Upper lobe of left lung (tissue), 6 donors: ENCODE measurements around the gene RACK1. TPM values are rescaled to one million over a fixed set of nuclear protein-coding genes. Genes with fewer than 3 reads are reported as not detected.

Source experiments
- ATAC-seq, 2 donors: fragments of 200-7000 bp; cut with Tn5 transposase; one replicate each; pipeline ENCODE4 v1.9.1; 2022; ENCODE audit warnings: mild to moderate bottlenecking in 2 of 2, moderate library complexity in 2 of 2; ENCODE audit not compliant: low FRiP score in 2 of 2
- DNase-seq, 2 donors: peaks; one replicate each; pipeline ENCODE4 v3.0.0-alpha.2; 2019 to 2020
- H3K27ac ChIP-seq, 4 donors: fragments of 200-600 bp; sonication (generic); one replicate each; pipeline ENCODE4 v1.5.1; 2016 to 2019
- H3K27me3 ChIP-seq, 4 donors: fragments of 200-600 bp; sonication (generic); one replicate each; pipeline ENCODE4 v1.5.1; 2017 to 2019
- H3K36me3 ChIP-seq, 4 donors: fragments of 200-600 bp; sonication (generic); one replicate each; pipeline ENCODE4 v1.5.1; 2016 to 2019
- H3K4me1 ChIP-seq, 4 donors: fragments of 200-600 bp; sonication (generic); one replicate each; pipeline ENCODE4 v1.5.1; 2018 to 2019
- H3K4me3 ChIP-seq, 4 donors: fragments of 200-600 bp; sonication (generic); one replicate each; pipeline ENCODE4 v1.5.1; 2017 to 2019; ENCODE audit warnings: mild to moderate bottlenecking in 2 of 4, moderate library complexity in 1 of 4
- H3K9me3 ChIP-seq, 4 donors: fragments of 200-600 bp; sonication (generic); one replicate each; pipeline ENCODE4 v1.5.1; 2018 to 2019
- CTCF ChIP-seq, 6 experiments: fragments of 450-650 bp in 4 of 6; fragments of 200-600 bp in 2 of 6; sonication (generic) in 2 of 6; IDR thresholded peaks; one replicate each; pipeline ENCODE4 v1.5.1; 2016 to 2019; ENCODE audit warnings: antibody characterized with exemption in 6 of 6
- EP300 ChIP-seq, 4 donors: sonication (generic); formaldehyde crosslinking; IDR thresholded peaks; one replicate each; pipeline ENCODE4 v1.5.1; 2017; ENCODE audit warnings: antibody characterized with exemption in 4 of 4, control low read depth in 2 of 4
- POLR2A ChIP-seq, 4 donors: fragments of 450-650 bp; IDR thresholded peaks; one replicate each; pipeline ENCODE4 v1.5.1; 2016 to 2017; ENCODE audit warnings: antibody characterized with exemption in 4 of 4, mild to moderate bottlenecking in 2 of 4
- POLR2AphosphoS5 ChIP-seq, 2 donors: sonication (generic); formaldehyde crosslinking; IDR thresholded peaks; one replicate each; pipeline ENCODE4 v1.5.1; 2017; ENCODE audit warnings: antibody characterized with exemption in 2 of 2
- WGBS, 2 donors: methylation state at CpG; one replicate each; pipeline ENCODE4 v1.1.5; 2017 to 2018; 5-methylcytosine and 5-hydroxymethylcytosine counted together
- total RNA-seq, 6 donors: library from RNA; depleted of rRNA in 4 of 6; stranded (reverse); fragments of >200 nt in 4 of 6; gene quantifications; one replicate each; pipeline versions ENCODE4 v1.1.0 to v1.2.1, GENCODE V29; 2016 to 2021
- donor health status: DM: no; HTN: no; CAD: no; lungs with moderate emphysema.
- donor health status: DM: no; HTN: yes; CAD: no; lungs with severe emphysema.

Gene RACK1
- total RNA-seq, 6 donors from 2014 or later = 801 to 1,863 (median 1,196) TPM

- Histone ChIP-seq H3K36me3 (peaks cover 4 to 59% (median 37%) of the 10 kb centered on the region in 4 donors), H3K9me3 (no peaks in the 10 kb centered on the region), H3K4me3 (no peak overlapping the region), H3K27ac (no peak overlapping the region), H3K4me1 (peaks cover 0 to 6% (median under 1%) of the 10 kb centered on the region in 4 donors), H3K27me3 (no peaks in the 10 kb centered on the region)
- DNase-seq = no peak
- no peak for ATAC-seq
- WGBS, 2 donors = 84 to 88% methylated on average over 6 of the region's 6 CpGs
- TF ChIP-seq POLR2AphosphoS5 (IDR thresholded peaks at IDR 0.05) (no peak), CTCF (IDR thresholded peaks at IDR 0.05) (no peak), POLR2A (IDR thresholded peaks at IDR 0.05) (no peak), EP300 (IDR thresholded peaks at IDR 0.05) (no peak)
Measured at GRCh38 chr5:181230551-181230950, 13.2 kb downstream of the RACK1 start.

GRCh38 chr5:181229996-181230395 is 13.7 kb downstream of the RACK1 start:
- Histone ChIP-seq H3K4me3 (no peak overlapping the region), H3K27ac (no peak overlapping the region), H3K36me3 (peaks cover 4 to 54% (median 31%) of the 10 kb centered on the region in 4 donors), H3K4me1 (peaks cover 2 to 12% (median 4%) of the 10 kb centered on the region in 4 donors), H3K27me3 (no peaks in the 10 kb centered on the region), H3K9me3 (no peaks in the 10 kb centered on the region)
- TF ChIP-seq CTCF (IDR thresholded peaks at IDR 0.05) (no peak), POLR2A (IDR thresholded peaks at IDR 0.05) (no peak), POLR2AphosphoS5 (IDR thresholded peaks at IDR 0.05) (no peak), EP300 (IDR thresholded peaks at IDR 0.05) (no peak)
- WGBS, 2 donors = 96% methylated on average over 13 of the region's 13 CpGs
- ATAC-seq (no peak), DNase-seq (peak in 1 of 2 donors; percentile 77)

- H3K4me1 ChIP-seq = peaks cover 16 to 36% (median 17%) of the 10 kb centered on the region in 4 donors
- TF ChIP-seq CTCF (IDR thresholded peaks at IDR 0.05) = no peak
- no peak for TF ChIP-seq POLR2AphosphoS5 (IDR thresholded peaks at IDR 0.05)
- no peak for TF ChIP-seq EP300 (IDR thresholded peaks at IDR 0.05)
- TF ChIP-seq POLR2A (IDR thresholded peaks at IDR 0.05) = no peak
- no peaks in the 10 kb centered on the region for H3K27me3 ChIP-seq
- peak in 1 of 2 donors; percentile 55 for DNase-seq
- no peaks in the 10 kb centered on the region for H3K9me3 ChIP-seq
- H3K36me3 ChIP-seq = peaks cover 0 to 8% (median 0%) of the 10 kb centered on the region in 4 donors
- WGBS, 2 donors = 74 to 75% methylated on average over 22 of the region's 22 CpGs
- peak overlapping the region; percentile 70 to 84 (median 80) for H3K4me3 ChIP-seq
- no peak for ATAC-seq
- H3K27ac ChIP-seq = peak overlapping the region; percentile 95 to 98 (median 96)
Measured at GRCh38 chr5:181224390-181225229, 19.1 kb downstream of the RACK1 start.

GRCh38 chr5:181223729-181224389 is 19.8 kb downstream of the RACK1 start:
- no peaks in the 10 kb centered on the region for H3K27me3 ChIP-seq
- H3K4me3 ChIP-seq = peak overlapping the region; percentile 70 to 84 (median 80)
- peaks cover 16 to 38% (median 17%) of the 10 kb centered on the region in 4 donors for H3K4me1 ChIP-seq
- no peak for TF ChIP-seq POLR2A (IDR thresholded peaks at IDR 0.05)
- TF ChIP-seq POLR2AphosphoS5 (IDR thresholded peaks at IDR 0.05) = no peak
- TF ChIP-seq EP300 (IDR thresholded peaks at IDR 0.05) = no peak
- no peak for TF ChIP-seq CTCF (IDR thresholded peaks at IDR 0.05)
- WGBS, 2 donors = 1 to 2% methylated on average over 21 to 28 of the region's 31 CpGs
- ATAC-seq = peak; percentile 9 to 13
- DNase-seq = peak; percentile 57 to 76
- peaks cover 0 to 8% (median 0%) of the 10 kb centered on the region in 4 donors for H3K36me3 ChIP-seq
- H3K27ac ChIP-seq = peak overlapping the region; percentile 95 to 98 (median 96)
- H3K9me3 ChIP-seq = no peaks in the 10 kb centered on the region
